Effector CD8-positive, alpha-beta T cell (primary cell): ENCODE measurements around the gene B3GALT6.

Source experiments
- DNase-seq: peaks from one replicate; lab custom pipeline; 2025; lab: John Stamatoyannopoulos, UW

Gene B3GALT6

DNA sequence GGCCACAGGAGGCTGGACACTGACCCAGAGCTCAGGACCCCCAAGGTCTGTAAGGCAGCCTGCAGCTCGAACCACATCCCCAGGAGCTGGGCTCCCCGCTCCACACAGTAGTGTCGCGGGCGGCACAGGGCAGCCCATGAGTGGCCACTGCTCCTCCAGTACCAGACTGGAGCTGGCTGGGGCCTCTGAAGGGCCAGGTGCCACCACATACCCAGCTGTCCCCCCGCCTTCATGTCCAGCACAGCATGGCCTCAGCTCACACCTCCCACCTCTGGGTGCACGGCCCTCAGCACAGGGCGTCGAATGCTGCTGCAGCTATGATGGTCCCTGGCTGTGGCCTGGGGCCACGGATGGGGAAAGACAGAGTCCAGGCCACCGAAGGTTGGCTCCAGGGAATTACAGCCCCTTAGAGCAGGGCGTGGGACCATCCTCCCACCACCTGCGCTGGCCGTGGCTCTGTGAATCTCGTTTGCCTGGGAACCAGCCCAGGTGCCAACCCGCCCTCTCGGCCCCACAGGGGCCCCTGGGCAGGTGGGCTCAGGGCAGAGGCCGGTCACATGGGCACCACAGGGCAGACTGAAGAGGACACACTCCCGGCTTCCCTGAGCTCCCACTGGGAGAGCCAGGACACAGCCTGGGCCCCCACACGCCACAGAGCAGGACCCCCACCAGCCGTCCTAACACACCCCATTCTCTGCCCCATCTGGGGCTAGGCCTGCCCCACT is 16.0 kb upstream of the B3GALT6 start:
- DNase-seq = no peak

DNA sequence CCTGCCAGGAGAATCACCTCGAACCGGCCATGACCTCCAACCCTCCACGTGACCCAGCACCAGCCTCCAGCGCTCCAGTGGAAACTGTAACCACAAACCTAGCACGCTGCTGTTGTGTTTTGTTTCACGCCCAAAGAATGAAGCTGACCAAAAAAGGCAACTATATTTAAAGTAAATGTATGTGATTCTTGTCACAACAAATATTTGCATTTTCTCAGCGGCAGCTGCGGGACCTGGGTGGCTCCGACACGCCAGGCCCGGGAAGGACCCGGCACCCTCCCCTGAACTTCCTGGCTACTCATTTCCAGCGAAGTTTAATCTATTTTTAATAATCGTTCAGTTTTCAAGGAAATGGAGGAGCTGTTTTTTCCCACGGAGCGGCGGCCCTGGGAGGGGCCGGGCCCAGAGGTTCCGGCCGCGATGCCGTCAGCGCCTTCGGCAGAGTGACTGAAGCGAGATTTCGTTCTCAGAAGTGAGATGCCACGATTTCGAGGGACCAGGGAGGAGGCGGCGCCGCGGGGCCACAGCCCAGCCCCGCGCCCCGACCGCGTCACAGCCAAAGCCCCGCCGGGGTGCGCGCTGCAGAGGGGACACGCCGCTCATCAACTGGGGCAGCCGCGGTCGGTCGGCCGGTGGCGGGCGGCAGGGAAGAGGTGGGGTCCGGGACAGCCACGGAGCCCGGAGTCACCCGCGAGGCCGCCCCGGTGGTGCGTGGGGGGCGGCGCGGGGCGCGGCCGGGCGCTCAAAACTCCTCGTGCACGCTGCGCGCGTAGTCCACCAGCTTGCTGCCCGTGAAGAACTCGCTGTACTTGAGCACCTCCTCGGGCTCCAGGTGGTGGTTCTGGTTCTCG is 15.0 kb upstream of the B3GALT6 start:
- DNase-seq = no peak

DNA sequence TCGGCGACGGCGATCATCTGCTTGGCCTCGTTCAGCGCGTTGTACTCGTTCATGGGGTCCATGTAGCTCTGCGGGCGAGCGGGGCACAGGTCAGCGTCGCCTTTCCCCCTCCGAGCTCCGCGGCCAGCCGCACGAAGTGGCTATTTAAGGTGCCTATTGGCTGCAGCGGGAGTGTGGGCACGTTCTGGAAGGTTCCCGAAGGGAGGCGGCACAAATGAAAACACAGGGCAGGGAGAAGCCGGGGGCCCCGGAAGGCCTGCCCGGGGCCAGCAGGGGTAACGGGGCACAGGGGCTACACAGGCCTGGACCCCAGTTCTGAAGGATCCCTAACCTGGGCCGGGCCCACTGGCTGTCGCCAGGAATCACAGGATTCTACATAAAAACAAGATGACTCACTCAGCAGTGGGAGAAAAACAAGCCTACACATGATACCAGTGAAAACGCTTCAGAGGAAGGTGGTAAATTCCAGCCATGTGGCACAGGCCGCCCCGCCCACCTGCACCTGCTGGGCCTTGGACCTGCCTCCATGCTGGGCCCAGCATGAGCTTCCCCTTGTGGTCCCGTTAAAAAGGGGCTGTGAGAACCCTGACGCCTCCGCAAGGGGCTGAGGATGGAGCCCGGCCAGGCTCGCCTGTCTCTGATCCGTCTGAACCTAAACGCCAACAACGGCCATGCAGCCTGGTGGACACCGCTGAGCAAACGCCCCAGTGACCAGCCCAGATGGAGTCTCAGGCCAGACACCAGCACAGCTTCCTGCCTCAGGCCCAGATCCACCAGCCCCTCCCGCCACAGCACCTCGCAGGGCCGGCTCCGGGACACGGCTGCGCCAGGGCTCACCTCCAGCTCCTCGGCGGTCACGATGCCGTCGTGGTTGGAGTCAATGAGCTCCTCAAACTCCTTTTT is 14.2 kb upstream of the B3GALT6 start:
- no peak for DNase-seq

DNA sequence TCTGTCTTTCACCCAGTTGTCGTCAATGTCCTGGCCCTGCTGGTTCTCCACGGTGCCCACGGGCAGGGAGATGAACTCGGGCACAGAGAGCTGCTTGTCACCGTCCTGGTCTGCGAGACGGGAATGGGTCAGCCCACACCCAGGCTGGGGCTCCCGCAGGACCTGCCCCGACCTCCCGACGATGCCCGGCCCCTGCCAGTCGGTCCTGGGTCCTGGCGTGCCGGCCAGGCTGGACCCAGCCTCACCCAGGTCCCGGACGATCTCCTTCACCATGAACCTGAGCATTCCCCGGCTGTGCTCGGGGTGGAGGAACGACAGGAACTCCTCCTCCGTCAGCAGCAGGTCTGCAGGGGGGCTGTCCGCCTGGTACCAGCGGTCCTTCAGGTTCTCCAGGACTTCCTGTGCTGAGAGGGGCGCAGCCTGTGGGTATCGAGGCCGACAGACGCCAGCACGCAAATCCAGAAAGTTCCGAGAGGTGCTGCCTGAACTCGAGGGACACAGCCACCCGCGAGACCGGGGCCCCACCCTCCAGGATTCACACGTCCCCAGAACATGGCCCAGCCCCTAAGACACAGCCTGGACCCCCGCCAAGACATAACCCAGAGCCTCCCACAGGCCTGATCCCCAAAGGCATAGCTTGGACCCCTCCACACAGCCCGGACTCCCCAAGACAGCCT is 13.4 kb upstream of the B3GALT6 start:
- DNase-seq = no peak

DNA sequence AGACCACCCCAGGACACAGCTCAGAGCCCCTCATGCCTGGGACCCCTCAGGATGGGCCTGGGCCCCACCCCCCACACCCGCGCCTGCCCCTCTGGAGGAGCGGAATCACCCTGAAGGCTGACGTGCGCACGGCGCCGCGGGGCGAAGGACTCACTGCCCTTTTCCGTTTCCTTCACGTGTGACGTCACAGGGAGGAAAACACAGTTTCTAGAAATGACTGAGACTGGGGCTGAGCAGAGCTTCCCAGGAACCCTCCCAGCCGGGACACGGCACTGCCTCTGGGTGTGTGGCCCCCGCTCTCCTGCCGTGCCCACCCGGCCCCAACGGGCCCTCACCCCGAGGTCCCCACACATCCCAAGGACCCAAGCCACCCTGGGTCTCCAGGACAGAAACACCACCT is 12.7 kb upstream of the B3GALT6 start:
- DNase-seq = no peak

DNA sequence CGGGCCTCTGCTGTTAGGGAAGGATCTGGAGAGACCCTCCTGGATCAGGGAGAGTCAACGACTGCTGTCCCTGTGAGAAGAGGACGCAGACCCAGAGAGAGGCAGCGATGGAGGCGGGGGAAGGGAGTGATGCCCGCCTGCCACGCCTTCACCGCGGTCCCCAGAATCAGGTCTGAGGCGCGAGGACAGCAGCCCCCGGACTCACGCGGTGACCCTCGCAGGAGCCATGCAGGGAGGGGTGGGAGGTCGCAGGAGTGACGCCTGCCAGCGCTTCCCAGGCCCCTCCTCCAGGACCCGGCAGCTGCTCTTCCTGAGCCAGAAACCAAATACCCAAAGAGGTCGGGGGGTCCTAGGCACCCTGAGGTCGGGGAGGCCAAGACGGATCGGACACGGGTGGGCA is 11.8 kb upstream of the B3GALT6 start:
- DNase-seq = no peak

DNA sequence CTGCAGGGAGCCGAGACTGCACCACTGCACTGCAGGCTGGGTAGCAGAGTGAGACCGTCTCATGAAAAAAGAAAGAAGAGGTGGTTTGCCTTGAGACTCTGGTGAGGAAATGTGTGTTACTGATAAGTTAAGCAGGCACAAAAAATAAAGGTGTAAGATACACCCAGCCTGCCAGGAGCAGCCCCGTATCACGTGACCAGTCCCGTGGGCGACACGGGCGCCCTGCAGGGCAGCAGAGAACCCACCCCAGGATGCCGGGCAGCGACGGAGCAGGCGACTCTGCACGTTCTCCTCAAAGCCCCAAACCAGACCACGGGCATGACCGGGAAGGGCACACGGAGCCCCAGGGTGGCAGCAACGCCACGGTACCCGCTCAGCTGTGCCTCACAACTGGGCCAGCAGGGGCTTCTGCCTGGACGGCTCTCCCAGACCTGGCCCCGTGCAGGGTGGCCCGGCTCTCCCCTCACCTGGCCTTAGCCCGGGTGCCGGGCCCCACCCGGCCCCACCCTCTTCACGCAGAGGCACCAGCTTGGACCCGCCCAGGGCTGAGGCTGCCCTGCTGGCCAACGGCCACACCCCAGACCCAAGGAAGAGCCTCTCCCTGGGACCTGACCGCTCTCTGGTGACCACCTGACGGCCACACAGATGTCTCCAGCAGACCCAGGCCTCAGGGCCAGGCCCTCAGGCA is 10.0 kb upstream of the B3GALT6 start:
- no peak for DNase-seq

DNA sequence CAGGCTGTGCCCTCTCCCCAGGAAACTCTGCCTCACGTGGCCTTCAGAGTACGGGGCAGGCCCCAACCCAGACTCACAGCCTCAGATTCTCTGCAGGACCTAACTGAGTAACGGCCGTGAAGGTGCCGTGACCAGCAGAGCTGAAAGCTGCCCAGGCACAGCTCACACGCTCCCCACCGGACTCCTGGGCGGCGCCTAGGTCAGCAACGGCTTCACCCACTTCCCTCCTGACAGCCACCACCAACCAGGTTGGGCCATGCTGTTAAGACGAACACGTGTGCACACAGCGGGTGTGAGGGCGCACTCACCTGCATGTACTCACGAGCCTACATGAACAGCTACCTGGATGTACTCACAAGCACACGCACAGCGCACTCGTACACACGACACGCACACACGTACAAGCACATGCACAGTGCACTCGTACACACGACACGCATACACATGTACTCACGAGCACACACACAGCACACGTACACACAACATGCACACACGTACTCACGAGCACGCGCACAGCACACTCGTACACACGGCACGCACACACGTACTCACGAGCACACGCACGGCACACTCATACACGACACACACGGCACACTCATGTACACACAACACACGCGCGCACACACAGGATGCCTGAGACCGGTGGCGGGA is 9.3 kb upstream of the B3GALT6 start:
- no peak for DNase-seq

DNA sequence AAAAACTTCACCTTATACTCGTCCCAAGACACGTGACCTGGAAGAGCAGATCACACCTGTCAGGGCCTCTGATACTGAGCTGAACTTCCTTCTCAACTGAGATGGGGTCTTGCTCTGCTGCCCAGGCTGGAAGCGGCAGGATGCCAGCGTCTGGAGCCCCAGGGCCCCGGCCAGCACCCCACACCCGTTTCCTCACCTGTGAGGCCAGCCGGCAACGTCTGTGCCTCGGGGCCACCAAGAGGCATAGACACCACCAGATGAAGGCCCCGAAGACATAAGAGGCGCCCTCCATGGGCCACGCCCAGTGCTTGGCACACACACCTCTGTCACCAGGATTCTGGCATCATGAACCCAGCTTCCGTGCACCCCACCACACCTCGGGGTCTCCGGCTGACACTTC is 8.7 kb upstream of the B3GALT6 start:
- no peak for DNase-seq

DNA sequence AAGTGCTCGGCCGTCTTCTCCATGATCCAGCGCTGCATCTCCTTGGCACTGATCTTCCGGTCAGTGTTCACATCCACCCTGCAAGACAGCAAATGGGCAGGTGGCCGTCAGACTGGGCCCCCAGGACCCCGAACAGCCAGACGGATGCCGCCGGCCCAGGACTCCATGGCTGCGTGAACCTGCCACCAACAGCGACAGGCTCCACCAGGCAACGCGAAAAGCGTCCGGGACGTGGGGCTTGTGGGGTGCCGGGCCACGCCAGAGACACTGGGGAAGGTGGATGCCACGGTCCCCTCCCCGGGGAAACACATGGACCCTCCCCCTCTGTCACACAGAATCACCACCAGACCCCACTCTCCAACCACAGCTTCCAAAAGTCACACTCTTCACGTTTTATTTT is 8.1 kb upstream of the B3GALT6 start:
- DNase-seq = no peak

DNA sequence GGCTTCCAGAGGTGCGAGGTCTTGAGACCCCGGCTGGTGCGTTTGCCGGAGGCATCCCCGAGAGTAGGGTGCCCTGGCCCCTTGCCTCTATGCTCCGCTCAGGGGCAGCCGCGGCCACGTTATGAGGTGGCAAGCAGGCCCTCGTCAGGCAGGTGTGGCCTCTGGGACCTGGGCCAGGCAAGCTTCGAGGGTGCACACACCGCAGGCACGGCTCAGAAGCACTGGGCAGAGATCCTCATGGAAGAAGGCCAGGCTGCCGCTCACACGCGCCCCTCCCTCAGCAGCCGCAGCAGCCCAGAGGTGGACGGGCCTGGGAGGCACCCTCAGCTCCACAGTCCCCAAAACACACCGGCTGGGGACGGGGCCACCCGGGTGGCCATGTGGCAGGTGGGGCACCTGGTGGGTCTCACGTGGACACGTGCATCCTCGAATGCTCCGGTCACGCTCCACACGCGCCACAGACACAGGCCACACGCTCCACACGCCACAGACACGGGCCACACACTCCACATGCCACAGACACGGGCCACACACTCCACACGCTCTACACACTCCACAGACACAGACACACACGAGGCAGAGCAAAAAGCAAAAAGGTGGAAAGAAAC is 6.7 kb upstream of the B3GALT6 start:
- DNase-seq = no peak

DNA sequence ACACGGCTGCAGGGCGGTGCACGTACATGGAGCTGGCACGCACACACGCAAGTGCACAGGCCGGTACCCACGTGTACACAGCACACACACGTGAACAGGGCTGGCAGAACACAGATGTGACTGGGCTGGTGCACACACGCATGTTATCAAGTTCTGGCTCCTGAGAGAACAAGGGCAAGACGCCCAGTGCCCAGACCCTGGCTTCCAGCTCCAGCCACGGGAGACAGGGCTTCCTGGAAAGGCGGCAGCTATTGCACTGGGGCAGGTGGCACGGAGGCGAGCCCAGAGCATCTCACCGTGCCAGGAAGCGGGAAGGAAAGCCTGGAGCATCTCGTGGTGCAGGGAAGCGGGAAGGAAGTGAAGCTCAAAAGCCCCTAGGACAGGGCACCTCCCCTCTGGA is 6.1 kb upstream of the B3GALT6 start:
- DNase-seq = no peak

DNA sequence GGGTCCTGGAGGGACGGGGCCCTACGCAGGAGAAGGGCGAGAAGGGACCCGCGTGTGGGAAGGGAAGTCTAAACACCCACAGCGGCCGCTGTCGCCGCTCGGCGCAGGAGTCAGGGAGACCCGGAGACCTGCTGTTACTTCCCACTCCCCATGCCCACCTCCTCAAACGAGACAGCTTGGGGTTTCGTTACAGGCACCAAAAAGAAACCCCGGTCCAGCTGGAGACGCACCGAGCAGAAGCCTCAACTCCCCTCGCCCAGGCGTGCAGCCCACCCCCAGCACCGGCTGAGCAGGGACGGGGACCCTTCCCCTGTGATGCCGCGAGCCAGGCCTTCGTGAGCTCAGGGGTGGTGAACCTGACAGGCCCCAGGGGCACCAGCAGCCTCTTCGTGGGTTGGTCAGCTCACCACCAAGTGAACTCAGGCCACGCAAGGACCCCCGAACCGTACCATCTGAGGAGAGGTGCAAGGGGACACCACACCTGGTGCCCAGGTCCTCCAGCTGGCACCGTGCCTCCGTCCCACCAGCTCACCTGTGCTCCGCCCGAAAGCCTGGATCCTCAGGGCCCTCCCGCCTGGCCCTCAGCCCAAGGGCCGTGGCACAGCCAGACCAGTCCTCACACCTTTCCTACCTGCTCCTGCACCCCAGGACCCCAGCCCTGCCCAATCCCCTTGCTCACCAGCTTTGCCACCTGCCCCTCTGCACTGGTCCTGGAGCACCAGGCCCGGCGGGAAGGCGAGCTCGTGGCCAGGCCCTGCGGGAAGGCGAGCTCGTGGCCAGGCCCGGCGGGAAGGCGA is 5.3 kb upstream of the B3GALT6 start:
- DNase-seq = no peak

DNA sequence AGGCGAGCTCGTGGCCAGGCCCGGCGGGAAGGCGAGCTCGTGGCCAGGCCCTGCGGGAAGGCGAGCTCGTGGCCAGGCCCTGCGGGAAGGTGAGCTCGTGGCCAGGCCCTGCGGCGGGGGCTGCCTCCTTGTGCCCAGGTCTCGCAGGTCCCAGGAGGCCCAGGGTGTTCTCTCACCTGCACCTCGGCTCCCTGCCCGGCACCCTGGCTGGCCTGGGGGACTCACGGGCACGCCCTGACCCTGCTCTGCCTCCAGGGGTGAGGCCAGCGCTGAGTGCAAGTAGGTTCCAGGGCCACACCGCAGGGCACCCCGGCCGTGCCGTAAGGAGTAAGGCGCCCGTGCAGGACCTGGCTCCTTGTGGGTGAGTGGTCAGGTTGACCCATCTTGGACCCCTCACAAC is 4.7 kb upstream of the B3GALT6 start:
- no peak for DNase-seq

DNA sequence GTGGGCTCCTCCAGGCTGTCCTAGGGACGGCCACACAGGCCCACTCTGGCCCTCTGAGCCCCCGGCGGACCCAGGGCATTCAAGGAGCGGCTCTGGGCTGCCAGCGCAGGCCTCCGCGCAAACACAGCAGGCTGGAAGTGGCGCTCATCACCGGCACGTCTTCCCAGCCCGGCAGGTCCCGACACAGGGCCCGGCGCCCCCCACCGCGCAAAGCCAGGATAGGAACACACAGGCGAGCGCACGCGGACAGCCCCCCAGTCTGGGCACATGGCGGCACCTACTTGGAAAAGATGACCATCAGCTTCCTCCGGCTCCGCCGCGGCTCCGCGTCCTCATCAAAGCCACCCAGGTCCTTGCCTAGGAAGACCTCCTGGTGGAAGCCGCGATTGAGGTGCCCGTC is 3.9 kb upstream of the B3GALT6 start:
- DNase-seq = no peak

DNA sequence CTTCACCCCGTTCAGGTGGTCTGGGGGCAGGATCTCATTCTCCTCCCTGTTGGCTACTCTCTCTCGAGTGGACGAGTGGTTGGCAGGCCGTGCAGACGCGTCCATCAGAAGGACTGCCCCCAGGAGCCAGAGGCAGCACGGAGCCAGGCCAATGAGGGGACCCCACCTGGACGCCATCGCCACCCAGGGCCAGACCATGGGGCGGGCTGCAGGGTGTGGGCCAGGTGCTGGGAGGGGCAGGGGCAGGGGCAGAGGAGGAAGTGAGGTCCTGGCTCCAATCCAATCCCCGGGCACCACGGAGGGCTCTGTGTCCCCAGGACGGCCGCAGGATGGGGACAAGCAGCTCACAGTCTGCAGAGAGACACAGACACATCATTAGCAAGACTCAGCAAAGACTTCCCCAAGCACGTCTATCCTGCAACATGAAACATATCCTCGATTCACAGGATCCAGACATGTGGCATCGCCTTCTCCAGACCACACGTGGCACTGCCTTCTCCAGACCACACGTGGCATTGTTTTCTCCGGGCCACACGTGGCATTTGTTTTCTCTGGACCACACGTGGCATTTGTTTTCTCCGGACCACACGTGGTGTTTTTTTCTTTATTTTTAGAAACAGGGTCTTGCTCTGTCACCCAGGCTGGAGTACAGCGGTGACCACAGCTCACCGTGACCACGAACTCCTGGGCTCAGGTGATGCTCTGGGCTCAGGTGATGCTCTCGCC is 3.3 kb upstream of the B3GALT6 start:
- DNase-seq = no peak

DNA sequence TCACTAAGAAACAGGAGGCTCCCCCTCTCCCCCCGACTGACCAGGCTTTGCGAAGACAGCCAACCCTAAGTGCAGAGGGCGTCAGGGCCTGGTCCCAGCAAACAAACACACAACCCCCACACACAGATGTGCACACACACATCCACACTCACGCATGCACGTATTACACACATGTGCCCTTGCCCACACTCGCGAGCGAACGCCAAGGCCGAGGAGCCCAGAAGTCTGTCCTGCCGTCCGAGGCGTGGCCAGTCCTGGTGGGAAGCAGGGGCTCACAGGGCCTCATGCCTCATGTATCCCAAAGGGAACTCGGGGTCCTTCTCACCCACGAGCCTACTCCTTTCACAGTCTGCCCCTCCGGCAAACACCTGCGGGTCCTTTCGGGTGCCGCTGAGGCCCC is 2.3 kb upstream of the B3GALT6 start:
- no peak for DNase-seq

DNA sequence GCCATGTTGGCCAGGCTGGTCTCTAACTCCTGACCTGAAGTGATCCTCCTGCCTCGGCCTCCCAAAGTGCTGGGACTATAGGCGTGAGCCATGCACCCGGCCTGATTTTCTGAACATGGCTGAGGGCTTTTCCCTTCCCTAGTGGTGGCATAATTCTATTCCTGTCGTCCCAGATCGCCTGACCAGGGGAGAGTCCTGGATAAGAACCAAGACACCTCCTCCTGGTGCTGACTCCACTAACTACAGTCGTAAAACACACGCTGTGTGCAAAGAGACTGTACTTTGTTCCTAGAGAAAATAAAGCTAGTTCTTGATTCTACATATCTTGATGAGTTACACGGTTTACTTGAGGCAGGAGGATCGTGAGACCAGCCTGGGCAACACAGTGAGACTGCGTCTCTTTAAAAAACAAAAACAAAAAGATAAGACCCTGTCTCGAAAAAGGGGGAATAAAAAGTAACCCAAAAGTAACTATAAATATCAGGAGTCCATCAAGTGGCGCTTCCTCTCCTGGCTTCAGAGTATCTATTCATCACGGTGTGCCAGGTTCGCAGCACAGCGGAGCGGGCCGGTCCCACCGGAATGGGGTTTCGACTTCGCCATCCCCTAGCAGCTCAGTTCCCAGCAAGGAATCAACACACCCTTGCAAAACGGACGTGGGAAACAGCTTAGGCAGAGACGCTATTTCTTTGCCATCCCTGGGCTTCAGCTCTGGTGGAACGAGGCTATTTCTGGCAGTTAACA is 1.2 kb upstream of the B3GALT6 start:
- no peak for DNase-seq
